OCI-LY1 (cell line): Measurements from ENCODE around the gene SLC22A1.
"Not testable (repeated sequence)": the region's sequence is repeated elsewhere in the genome, so short reads cannot be mapped to it uniquely, and the experiment has no call there.

Experiments
- H2AFZ ChIP-seq: fragments of 200-600 bp; sonication (generic), shearing (Covaris generic); 2 replicates; pipeline ENCODE4 v1.6.0; 2014; ENCODE audit warnings: antibody characterized with exemption, mild to moderate bottlenecking, low read length
- H3F3A ChIP-seq: fragments of 200-600 bp; sonication (generic), shearing (Covaris generic); 2 replicates; pipeline ENCODE4 v1.6.0; 2014; ENCODE audit warnings: mild to moderate bottlenecking, antibody characterized with exemption, low read length, moderate library complexity; ENCODE audit not compliant: insufficient read depth
- H3K27ac ChIP-seq: fragments of 200-600 bp; sonication (generic); 2 replicates; pipeline ENCODE4 v1.5.1; 2014; ENCODE audit warnings: low read length, mixed run types, mild to moderate bottlenecking, low read depth; ENCODE audit not compliant: poor library complexity, severe bottlenecking
- H3K27me3 ChIP-seq: fragments of 200-600 bp; sonication (generic); 2 replicates; pipeline ENCODE4 v1.6.0; 2014; ENCODE audit warnings: antibody characterized with exemption, mild to moderate bottlenecking, low read length, moderate library complexity; ENCODE audit not compliant: insufficient read depth
- H3K36me3 ChIP-seq: fragments of 200-600 bp; sonication (generic); 2 replicates; pipeline ENCODE4 v1.6.1; 2014; ENCODE audit warnings: mild to moderate bottlenecking, antibody characterized with exemption, low read length, moderate library complexity, mixed read lengths; ENCODE audit not compliant: insufficient read depth
- H3K4me1 ChIP-seq: fragments of 200-600 bp; sonication (generic); 2 replicates; pipeline ENCODE4 v1.5.1; 2014; ENCODE audit warnings: mild to moderate bottlenecking, low read length, moderate library complexity; ENCODE audit not compliant: insufficient read depth, severe bottlenecking
- H3K4me2 ChIP-seq: fragments of 200-600 bp; sonication (generic), shearing (Covaris generic); 2 replicates; pipeline ENCODE4 v1.6.1; 2014; ENCODE audit warnings: low read length
- H3K4me3 ChIP-seq: fragments of 200-600 bp; sonication (generic); 2 replicates; pipeline ENCODE4 v1.5.1; 2014; ENCODE audit warnings: low read length, low read depth, mild to moderate bottlenecking, mixed read lengths; ENCODE audit not compliant: poor library complexity, severe bottlenecking
- H3K79me2 ChIP-seq: fragments of 200-600 bp; shearing (Covaris generic); 2 replicates; pipeline ENCODE4 v1.6.1; 2016; ENCODE audit warnings: mixed run types, low read length, mixed read lengths; ENCODE audit not compliant: insufficient read depth
- H3K9ac ChIP-seq: fragments of 200-600 bp; sonication (generic), shearing (Covaris generic); 2 replicates; pipeline ENCODE4 v1.6.1; 2014; ENCODE audit warnings: mild to moderate bottlenecking, low read length, mixed read lengths
- H3K9me2 ChIP-seq: fragments of 200-600 bp; sonication (generic), shearing (Covaris generic); 2 replicates; pipeline ENCODE4 v1.6.1; 2014; ENCODE audit warnings: low read depth, mild to moderate bottlenecking, low read length, mixed read lengths
- H3K9me3 ChIP-seq: fragments of 200-600 bp; shearing (Covaris generic); 2 replicates; pipeline ENCODE4 v1.6.1; 2014; ENCODE audit warnings: low read length, mixed read lengths
- H4K20me1 ChIP-seq: fragments of 200-600 bp; sonication (generic), shearing (Covaris generic); 2 replicates; pipeline ENCODE4 v1.6.0; 2016; ENCODE audit warnings: mild to moderate bottlenecking, low read length; ENCODE audit not compliant: insufficient read depth
- EZH2 ChIP-seq: fragments of 200-600 bp; sonication (generic), shearing (Covaris generic); IDR thresholded peaks from 2 replicates; pipeline ENCODE4 v1.8.0; 2017; ENCODE audit warnings: borderline replicate concordance, mixed run types, mild to moderate bottlenecking, antibody characterized with exemption, low read length, moderate library complexity, mixed read lengths
- TF ChIP-seq, protein P1 (sequence below): fragments of 200-600 bp; sonication (generic), shearing (Covaris generic); IDR thresholded peaks from 2 replicates; pipeline ENCODE4 v1.5.1; 2017; ENCODE audit warnings: mild to moderate bottlenecking, antibody characterized with exemption, low read length, moderate library complexity, mixed read lengths

The SLC22A1 gene

DNA sequence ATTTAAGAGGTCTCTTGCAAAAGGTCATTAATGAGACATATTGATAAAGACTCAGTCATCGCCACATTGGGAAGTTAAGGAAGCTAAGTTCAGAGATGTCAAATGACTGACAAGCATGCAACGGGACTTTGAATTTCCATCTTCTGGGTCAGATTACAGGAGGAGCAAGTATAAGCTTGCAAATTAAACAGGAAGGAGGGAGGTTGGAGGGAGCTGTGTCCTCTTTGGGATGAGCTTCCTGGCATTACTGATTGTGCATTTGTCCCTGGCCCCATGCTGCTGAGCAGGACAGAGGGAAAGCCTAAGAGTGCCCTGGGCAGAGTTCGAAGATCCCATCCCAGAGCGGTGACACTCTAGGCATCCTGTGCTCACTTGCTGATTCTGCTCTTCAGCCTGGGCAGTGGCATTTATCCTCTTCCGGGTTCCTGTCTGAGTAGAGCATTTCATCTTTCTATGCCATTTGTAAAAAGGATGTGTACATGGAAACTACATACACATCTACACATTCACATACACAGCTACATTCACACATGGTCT lies 40.5 kb downstream of the SLC22A1 start:
- TF ChIP-seq EZH2, result no peak
- TF ChIP-seq, protein P1, sequence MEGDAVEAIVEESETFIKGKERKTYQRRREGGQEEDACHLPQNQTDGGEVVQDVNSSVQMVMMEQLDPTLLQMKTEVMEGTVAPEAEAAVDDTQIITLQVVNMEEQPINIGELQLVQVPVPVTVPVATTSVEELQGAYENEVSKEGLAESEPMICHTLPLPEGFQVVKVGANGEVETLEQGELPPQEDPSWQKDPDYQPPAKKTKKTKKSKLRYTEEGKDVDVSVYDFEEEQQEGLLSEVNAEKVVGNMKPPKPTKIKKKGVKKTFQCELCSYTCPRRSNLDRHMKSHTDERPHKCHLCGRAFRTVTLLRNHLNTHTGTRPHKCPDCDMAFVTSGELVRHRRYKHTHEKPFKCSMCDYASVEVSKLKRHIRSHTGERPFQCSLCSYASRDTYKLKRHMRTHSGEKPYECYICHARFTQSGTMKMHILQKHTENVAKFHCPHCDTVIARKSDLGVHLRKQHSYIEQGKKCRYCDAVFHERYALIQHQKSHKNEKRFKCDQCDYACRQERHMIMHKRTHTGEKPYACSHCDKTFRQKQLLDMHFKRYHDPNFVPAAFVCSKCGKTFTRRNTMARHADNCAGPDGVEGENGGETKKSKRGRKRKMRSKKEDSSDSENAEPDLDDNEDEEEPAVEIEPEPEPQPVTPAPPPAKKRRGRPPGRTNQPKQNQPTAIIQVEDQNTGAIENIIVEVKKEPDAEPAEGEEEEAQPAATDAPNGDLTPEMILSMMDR, result no peak
- no peak overlapping the region for H3K4me2 ChIP-seq
- H4K20me1 ChIP-seq, result no peaks in the 10 kb centered on the region
- H3K27me3 ChIP-seq, result peaks cover 3% of the 10 kb centered on the region; the same call in 1 of the 2 replicates
- H3K79me2 ChIP-seq, result no peaks in the 10 kb centered on the region
- no peak overlapping the region for H3K4me3 ChIP-seq
- no peak overlapping the region for H3K27ac ChIP-seq
- no peak overlapping the region for H3K9ac ChIP-seq
- no peaks in the 10 kb centered on the region for H3F3A ChIP-seq
- H3K36me3 ChIP-seq, result no peaks in the 10 kb centered on the region
- H3K4me1 ChIP-seq, result no peaks in the 10 kb centered on the region
- H3K9me3 ChIP-seq, result no peaks in the 10 kb centered on the region
- no peak overlapping the region for H2AFZ ChIP-seq
- no peaks in the 10 kb centered on the region for H3K9me2 ChIP-seq

DNA sequence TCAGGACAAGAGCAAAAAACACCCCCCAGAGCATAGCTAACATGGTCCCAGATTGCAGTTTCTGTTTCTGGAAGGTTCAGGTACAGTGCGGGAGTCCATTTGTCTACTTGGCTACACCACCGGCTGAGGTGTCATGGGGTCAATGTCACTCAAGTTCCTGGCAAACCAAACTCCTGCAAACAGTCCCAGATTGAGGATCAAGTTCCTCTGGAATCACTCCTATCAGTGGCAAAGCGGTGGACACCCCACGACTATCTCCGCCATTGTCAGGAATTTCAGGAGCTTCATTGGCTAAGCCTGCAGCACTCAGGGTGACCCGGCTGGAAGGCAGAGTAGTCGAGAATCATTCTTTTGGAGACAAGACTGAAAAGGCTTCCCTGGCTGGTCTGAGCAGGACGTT lies 41.8 kb downstream of the SLC22A1 start:
- TF ChIP-seq, protein P1, result no peak
- no peak for TF ChIP-seq EZH2
- H3K27me3 ChIP-seq, result peaks cover 3% of the 10 kb centered on the region; the same call in 1 of the 2 replicates
- no peak overlapping the region for H2AFZ ChIP-seq
- H3K36me3 ChIP-seq, result no peaks in the 10 kb centered on the region
- H3K4me2 ChIP-seq, result no peak overlapping the region
- H3K4me3 ChIP-seq, result no peak overlapping the region
- no peaks in the 10 kb centered on the region for H3F3A ChIP-seq
- H3K79me2 ChIP-seq, result no peaks in the 10 kb centered on the region
- H3K27ac ChIP-seq, result no peak overlapping the region
- no peaks in the 10 kb centered on the region for H3K4me1 ChIP-seq
- no peaks in the 10 kb centered on the region for H4K20me1 ChIP-seq
- H3K9me3 ChIP-seq, result no peaks in the 10 kb centered on the region
- no peaks in the 10 kb centered on the region for H3K9me2 ChIP-seq
- no peak overlapping the region for H3K9ac ChIP-seq

DNA sequence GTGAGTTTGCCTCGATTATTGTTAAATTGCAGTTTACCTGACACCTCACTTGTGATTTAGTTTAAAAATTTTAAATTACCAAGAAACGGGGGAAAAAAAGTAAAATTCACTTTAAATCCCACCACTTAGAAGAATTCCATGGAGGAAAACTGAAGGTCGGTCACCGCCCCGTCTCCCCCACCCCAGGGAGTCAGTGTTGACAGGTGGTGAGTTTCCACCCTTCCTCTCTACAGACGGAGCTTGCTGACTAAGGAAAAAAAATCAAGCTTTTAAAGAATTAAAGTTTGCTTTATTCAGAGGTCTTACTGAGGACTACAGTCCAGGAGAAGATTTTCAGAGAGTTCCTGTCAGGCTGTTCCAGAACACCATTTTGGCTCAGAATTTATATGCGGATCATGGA lies 42.3 kb downstream of the SLC22A1 start:
- Histone ChIP-seq H3K79me2 (no peaks in the 10 kb centered on the region), H3K36me3 (no peaks in the 10 kb centered on the region), H4K20me1 (no peaks in the 10 kb centered on the region), H3K9me3 (no peaks in the 10 kb centered on the region), H3K27me3 (peaks cover 3% of the 10 kb centered on the region; the same call in 1 of the 2 replicates), H2AFZ (no peak overlapping the region), H3K4me3 (no peak overlapping the region), H3F3A (no peaks in the 10 kb centered on the region), H3K9ac (no peak overlapping the region), H3K9me2 (no peaks in the 10 kb centered on the region), H3K27ac (no peak overlapping the region), H3K4me2 (no peak overlapping the region), H3K4me1 (no peaks in the 10 kb centered on the region)
- TF ChIP-seq EZH2, result no peak
- TF ChIP-seq, protein P1, result no peak

DNA sequence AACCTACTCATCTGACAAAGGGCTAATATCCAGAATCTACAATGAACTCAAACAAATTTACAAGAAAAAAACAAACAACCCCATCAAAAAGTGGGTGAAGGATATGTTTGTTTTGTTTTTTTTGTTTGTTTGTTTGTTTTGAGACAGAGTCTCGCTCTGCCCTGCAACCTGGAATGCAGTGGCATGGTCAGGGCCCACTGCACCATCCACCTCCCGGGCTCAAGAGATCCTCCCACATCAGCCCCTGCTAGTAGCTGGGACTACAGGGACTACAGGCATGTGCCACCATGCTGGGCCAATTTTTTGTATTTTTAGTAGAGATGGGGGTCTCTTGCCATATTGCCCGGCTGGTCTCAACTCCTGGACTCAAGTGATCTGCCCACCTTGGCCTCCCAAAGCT lies 44.3 kb downstream of the SLC22A1 start:
- H4K20me1 ChIP-seq, H3K9me2 ChIP-seq, H3K9ac ChIP-seq, H2AFZ ChIP-seq, H3F3A ChIP-seq, H3K27ac ChIP-seq, H3K36me3 ChIP-seq, H3K4me1 ChIP-seq, H3K4me2 ChIP-seq, H3K9me3 ChIP-seq, H3K4me3 ChIP-seq, H3K79me2 ChIP-seq, H3K27me3 ChIP-seq: not testable (repeated sequence)
